ENCODE measurements around the gene TM7SF2. TPM values are rescaled to one million over a fixed set of nuclear protein-coding genes. Genes with fewer than 3 reads are reported as not detected.

The TM7SF2 gene
- total RNA-seq = 33.7 and 63.1 TPM in 2 replicates

GRCh38 chr11:65111744-65112545 lies at the start of gene TM7SF2:
TM7SF2 (plus strand) TSS chr11:65111872; CDS start chr11:65112016, 144 bp downstream.

GRCh38 chr11:65083834-65084597 lies 27.7 kb upstream of the TM7SF2 start, which contains the start of the genes CDCA5 and ZFPL1:
CDCA5 (minus strand) TSS chr11:65084040; CDS start chr11:65083978, 62 bp downstream.
ZFPL1 (plus strand) TSS chr11:65084222; CDS start chr11:65084699, 477 bp downstream.

GRCh38 chr11:65095974-65096806 lies 15.5 kb upstream of the TM7SF2 start, which contains the start of gene VPS51:
VPS51 (plus strand) TSS chr11:65096214; CDS start chr11:65096251, 37 bp downstream.

GRCh38 chr11:65117206-65118096 lies 5.8 kb downstream of the TM7SF2 start, which contains the start of gene ZNHIT2:
ZNHIT2 (minus strand) TSS chr11:65117701; CDS start chr11:65117653, 48 bp downstream.

GRCh38 chr11:65121865-65122696 lies 10.4 kb downstream of the TM7SF2 start, which contains the start of the genes FAU and MRPL49:
FAU (minus strand) TSS chr11:65122134; CDS start chr11:65121813, 321 bp downstream.
MRPL49 (plus strand) TSS chr11:65122321; CDS start chr11:65122347, 26 bp downstream.

GRCh38 chr11:65134240-65134951 lies 22.7 kb downstream of the TM7SF2 start, which contains the start of gene SYVN1:
SYVN1 (minus strand) TSS chr11:65134519; CDS start chr11:65133601, 918 bp downstream.

Other genes with a start within 250 kb of the TM7SF2 start
- 99.8 and 161 TPM in 2 replicates for gene EHD1, start 233.3 kb upstream of the TM7SF2 start, total RNA-seq
- gene ATG2A, start 194.7 kb upstream of the TM7SF2 start, total RNA-seq = 22.7 and 27.4 TPM in 2 replicates
- 14.9 and 20.8 TPM in 2 replicates for gene PPP2R5B, start 187.2 kb upstream of the TM7SF2 start, total RNA-seq
- not detected in 2 replicates for gene GPHA2, start 176.0 kb upstream of the TM7SF2 start, total RNA-seq
- gene MAJIN, start 139.8 kb upstream of the TM7SF2 start, total RNA-seq = not detected in 2 replicates
- 1.2 and 4.9 TPM in 2 replicates for gene BATF2, start 114.9 kb upstream of the TM7SF2 start, total RNA-seq
- gene ARL2, start 97.7 kb upstream of the TM7SF2 start, total RNA-seq = 128 and 169 TPM in 2 replicates
- gene SNX15, start 84.4 kb upstream of the TM7SF2 start, total RNA-seq = 16.3 and 19.0 TPM in 2 replicates
- gene SAC3D1, start 70.7 kb upstream of the TM7SF2 start, total RNA-seq = 19.5 and 34.0 TPM in 2 replicates
- 71.2 and 99.7 TPM in 2 replicates for gene NAALADL1, start 53.3 kb upstream of the TM7SF2 start, total RNA-seq
- gene CDCA5, start 27.8 kb upstream of the TM7SF2 start, total RNA-seq = 13.5 and 16.4 TPM in 2 replicates
- 65.7 and 86.8 TPM in 2 replicates for gene ZFPL1, start 27.6 kb upstream of the TM7SF2 start, total RNA-seq
- gene VPS51, start 15.7 kb upstream of the TM7SF2 start, total RNA-seq = 189 and 192 TPM in 2 replicates
- 14.4 and 14.9 TPM in 2 replicates for gene ZNHIT2, start 5.8 kb downstream of the TM7SF2 start, total RNA-seq
- gene FAU, start 10.3 kb downstream of the TM7SF2 start, total RNA-seq = 391 and 430 TPM in 2 replicates
- gene MRPL49, start 10.4 kb downstream of the TM7SF2 start, total RNA-seq = 95.3 and 98.3 TPM in 2 replicates
- 23.2 and 26.5 TPM in 2 replicates for gene SYVN1, start 22.6 kb downstream of the TM7SF2 start, total RNA-seq
- gene SPDYC, start 58.4 kb downstream of the TM7SF2 start, total RNA-seq = not detected in 2 replicates
- 216 and 233 TPM in 2 replicates for gene CAPN1, start 70.1 kb downstream of the TM7SF2 start, total RNA-seq
- 19.5 and 21.0 TPM in 2 replicates for gene POLA2, start 150.1 kb downstream of the TM7SF2 start, total RNA-seq
- 32.4 and 33.4 TPM in 2 replicates for gene CDC42EP2, start 203.0 kb downstream of the TM7SF2 start, total RNA-seq
- 42.2 and 51.0 TPM in 2 replicates for gene DPF2, start 222.0 kb downstream of the TM7SF2 start, total RNA-seq
- not detected in 2 replicates for gene TIGD3, start 242.9 kb downstream of the TM7SF2 start, total RNA-seq